ENCODE results near the gene ZSCAN9.

Gene ZSCAN9

GRCh38 chr6:28266962-28267694, 42.1 kb downstream of the ZSCAN9 start, which contains the start of gene ZSCAN26:
ZSCAN26 (plus strand) TSS chr6:28267143; CDS start chr6:28271920, 4,777 bp downstream.
- DNase-seq (ENCODE audit: low read depth): peak; percentile 91

- no peak for DNase-seq (ENCODE audit: low read depth)
Measured at GRCh38 chr6:28267695-28268059, 42.6 kb downstream of the ZSCAN9 start.

DNA sequence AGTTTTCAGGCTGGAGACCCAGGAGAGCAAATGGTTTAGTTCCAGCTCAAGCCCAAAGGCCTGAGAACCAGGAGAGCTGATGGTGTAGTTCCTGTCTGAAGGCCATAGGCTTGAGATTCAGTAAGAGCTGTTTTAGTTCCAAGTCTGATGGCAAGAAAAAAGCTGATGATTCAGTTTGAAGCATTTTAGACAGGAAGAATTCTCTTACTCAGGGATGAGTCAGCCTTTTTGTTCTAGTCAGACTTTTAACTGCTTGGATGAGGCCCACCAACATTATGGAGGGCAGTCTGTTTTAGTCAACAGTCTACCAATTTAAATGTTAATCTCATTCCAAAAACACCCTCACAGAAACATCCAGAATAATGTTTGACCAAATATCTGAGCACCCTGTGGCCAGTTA, 44.4 kb downstream of the ZSCAN9 start:
- peak; percentile 97 for DNase-seq (ENCODE audit: low read depth)

GRCh38 chr6:28274888-28275287, 49.8 kb downstream of the ZSCAN9 start:
- no peak for DNase-seq (ENCODE audit: low read depth)

GRCh38 chr6:28277746-28278145, 52.7 kb downstream of the ZSCAN9 start:
- no peak for DNase-seq (ENCODE audit: low read depth)

DNA sequence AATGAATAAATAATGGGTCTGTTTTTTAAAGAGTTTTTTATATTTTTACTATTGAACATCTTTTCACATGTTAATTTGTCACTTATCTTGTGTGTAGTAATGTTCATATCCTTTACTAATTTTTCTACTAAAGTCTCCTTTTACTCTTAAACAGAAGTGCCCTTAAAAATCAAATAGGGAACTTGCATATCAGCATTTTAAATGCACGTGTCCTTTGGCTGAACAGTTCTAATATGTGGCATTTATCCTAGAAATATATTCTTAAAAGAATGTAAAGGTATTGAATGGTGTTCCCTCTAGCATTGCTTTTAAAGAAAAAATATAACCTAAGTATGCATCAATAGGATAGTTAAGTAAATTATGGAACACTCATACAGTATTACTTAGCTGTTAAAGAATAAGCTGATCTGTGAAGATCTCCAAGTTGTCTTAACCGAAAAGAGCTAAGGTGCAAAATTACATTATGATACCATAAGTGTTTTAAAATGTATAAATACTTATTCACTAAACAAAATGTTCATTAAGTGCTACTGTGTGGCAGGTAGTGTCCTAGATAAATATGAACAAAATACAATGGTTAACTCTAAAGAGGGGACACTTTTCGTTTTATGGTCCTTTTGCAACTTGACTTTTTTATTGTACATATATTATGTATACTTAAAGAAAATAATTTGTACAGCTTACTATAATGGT, 55.7 kb downstream of the ZSCAN9 start:
- no peak for DNase-seq (ENCODE audit: low read depth)

DNA sequence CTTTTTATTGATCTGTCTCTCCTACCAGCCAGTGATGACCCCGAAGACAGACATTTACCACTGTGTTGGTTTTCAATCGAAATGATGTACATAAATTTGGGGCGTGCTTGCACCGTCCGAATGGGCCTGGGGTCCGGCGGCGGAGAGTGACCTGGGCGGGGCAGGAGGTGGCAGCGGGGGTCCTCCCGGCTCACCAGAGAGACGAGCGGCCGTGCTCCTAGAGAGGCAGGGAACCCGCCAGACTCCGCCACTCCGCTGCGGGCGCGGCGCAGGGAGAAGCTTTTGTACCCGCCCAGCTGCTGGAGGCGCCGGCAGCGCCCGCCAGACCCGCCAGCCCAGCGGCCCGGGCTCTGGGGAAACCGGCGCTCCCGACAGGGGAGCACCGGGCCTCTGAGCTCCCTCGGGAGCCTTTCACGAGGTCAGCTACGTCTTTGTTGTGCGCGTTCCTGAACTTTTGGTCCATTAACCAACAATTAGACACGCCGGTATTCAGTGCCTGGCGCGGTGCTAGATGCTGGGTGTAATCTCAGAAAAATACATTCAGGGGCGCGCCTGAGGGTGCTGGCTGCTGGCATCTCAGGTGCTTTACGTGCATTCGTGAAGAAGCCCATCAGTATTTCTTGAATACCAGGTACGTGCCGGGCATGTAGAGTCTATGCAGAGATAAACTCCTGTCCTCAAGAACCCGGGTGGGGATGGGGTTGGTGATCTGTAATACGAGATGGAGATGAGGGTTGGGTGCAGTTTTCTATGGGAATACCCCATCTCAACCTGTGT, 56.4 kb downstream of the ZSCAN9 start, which contains the start of gene PGBD1:
Gene PGBD1, plus strand, starts transcription at position 285 of the 777 bp plus-strand sequence. CDS start 2,242 bp downstream, outside the sequence.
- peak; percentile 88 for DNase-seq (ENCODE audit: low read depth)

DNA sequence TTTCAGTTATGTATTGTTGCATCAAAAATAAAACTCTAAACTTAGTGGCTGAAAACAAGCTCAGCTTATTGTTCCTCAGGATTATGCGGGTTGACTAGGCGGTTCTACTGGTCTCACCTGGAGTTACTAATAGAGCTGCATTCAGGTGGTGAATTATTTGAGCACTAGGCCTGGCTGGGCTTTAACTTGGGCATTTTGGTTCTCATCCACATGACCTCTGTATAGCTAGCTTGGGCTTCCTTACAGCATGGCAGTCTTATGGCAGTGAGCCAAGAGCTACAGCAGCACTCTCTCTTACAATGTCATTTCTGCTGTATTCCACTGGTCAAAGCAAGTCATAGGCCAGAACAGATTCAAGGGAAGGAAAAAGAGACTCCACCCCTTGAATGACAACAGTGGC, 57.9 kb downstream of the ZSCAN9 start:
- peak; percentile 15 for DNase-seq (ENCODE audit: low read depth)

All from ELR (cell line).